Activated CD4-positive, alpha-beta memory T cell treated with anti-CD3 and anti-CD28 coated beads for 36 hours (primary cell): ENCODE results near the gene ZFYVE26. TPM values are rescaled to one million over a fixed set of nuclear protein-coding genes. Genes with fewer than 3 reads are reported as not detected.

ENCODE experiments used
- CTCF ChIA-PET: fragments of 350-600 bp; sonication (Branson Sonifier 250); formaldehyde crosslinking; loops from one replicate; lab custom pipeline; 2021; ENCODE audit warnings: antibody characterized with exemption, inconsistent platforms; lab: Charles Lee
- POLR2A ChIA-PET: fragments of 350-600 bp; sonication (Branson Sonifier 250); formaldehyde crosslinking; loops from one replicate; lab custom pipeline; 2021; ENCODE audit warnings: antibody characterized with exemption; lab: Charles Lee
- DNase-seq: peaks from one replicate; pipeline ENCODE4 v3.0.0-alpha.2; 2020
- H3K27ac Mint-ChIP-seq: one replicate; pipeline ENCODE4 v1.8.0; 2021; ENCODE audit warnings: mixed read lengths
- H3K27me3 Mint-ChIP-seq: one replicate; pipeline ENCODE4 v1.8.0; 2021; ENCODE audit warnings: mixed read lengths
- H3K36me3 Mint-ChIP-seq: one replicate; pipeline ENCODE4 v1.8.0; 2021; ENCODE audit warnings: mixed read lengths
- H3K4me1 Mint-ChIP-seq: one replicate; pipeline ENCODE4 v1.8.0; 2021; ENCODE audit warnings: low read depth, mixed read lengths
- H3K4me3 Mint-ChIP-seq: one replicate; pipeline ENCODE4 v1.8.0; 2021; ENCODE audit warnings: mild to moderate bottlenecking, mixed read lengths
- H3K9me3 Mint-ChIP-seq: one replicate; pipeline ENCODE4 v1.8.0; 2021; ENCODE audit warnings: mixed read lengths
- intact Hi-C: fragments of 100-400 bp; cut with micrococcal nuclease; formaldehyde crosslinking; loops from one replicate; pipeline ENCODE4 v1.15.1; 2023
- total RNA-seq, 2 experiments: library from RNA; stranded (reverse); gene quantifications; one replicate each; pipeline ENCODE4 v1.2.3, GENCODE V29; 2021

ZFYVE26 gene
- total RNA-seq, 2 experiments from 2014 or later = 12.5 to 12.6 TPM

- Mint-ChIP-seq H3K27ac (no peak overlapping the region), H3K27me3 (no peaks in the 10 kb centered on the region), H3K4me1 (peaks cover 24% of the 10 kb centered on the region), H3K9me3 (no peaks in the 10 kb centered on the region), H3K36me3 (peaks cover 9% of the 10 kb centered on the region), H3K4me3 (no peak overlapping the region)
- ChIA-PET CTCF (interaction anchor here (0.9 to 1.0 kb wide), 2 partner anchors 78 to 269 kb away, joined by 3 read pairs; no protein-coding TSS in a partner anchor), POLR2A (no interaction called here)
- intact Hi-C loops = loop anchor here (5.0 to 10.0 kb wide), 2 partner anchors 452 to 1455 kb away; partner anchors contain the start of genes DCAF5 and PALS1
- no peak for DNase-seq
These were observed 119.4 kb downstream of the ZFYVE26 start for GRCh38 chr14:67697006-67697405.

Other genes starting within 250 kb of the ZFYVE26 start
- 10 to 100 TPM; 13.1 to 17.1 TPM for gene PIGH, start 216.3 kb downstream of the ZFYVE26 start, total RNA-seq
- 1 to 10 TPM; 6.8 to 7.6 TPM for gene ARG2, start 196.7 kb downstream of the ZFYVE26 start, total RNA-seq
- gene VTI1B, start 142.0 kb downstream of the ZFYVE26 start, total RNA-seq = 10 to 100 TPM; 75.6 to 75.8 TPM
- 10 to 100 TPM; 70.9 to 76.7 TPM for gene RDH11, start 120.8 kb downstream of the ZFYVE26 start, total RNA-seq
- gene RDH12, start 114.7 kb downstream of the ZFYVE26 start, total RNA-seq = not detected
- 10 to 100 TPM; 32.3 to 34.3 TPM for gene RAD51B, start 3.2 kb upstream of the ZFYVE26 start, total RNA-seq